ENCODE data around the gene IL34.
"Not testable (repeated sequence)": the region's sequence is repeated elsewhere in the genome, so short reads cannot be mapped to it uniquely, and the experiment has no call there.

Gene IL34

GRCh38 chr16:70605283-70605657, 41.1 kb upstream of the IL34 start:
- FAIRE-seq = no peak
- no peak for DNase-seq (ENCODE audit: insufficient read length, low spot score)
- TF ChIP-seq TAF1 (IDR thresholded peaks at IDR 0.05; ENCODE audit: low read depth, low read length) = no peak
- TF ChIP-seq POLR2A (IDR thresholded peaks at IDR 0.05; ENCODE audit: low read depth, low read length) = no peak
- no peak for TF ChIP-seq POU2F2 (IDR thresholded peaks at IDR 0.05; ENCODE audit: low read depth, low read length)
- TF ChIP-seq SPI1 (IDR thresholded peaks at IDR 0.05; ENCODE audit: low read depth, low read length) = no peak
- no peak for TF ChIP-seq POLR2AphosphoS5 (IDR thresholded peaks at IDR 0.05; ENCODE audit: low read depth, low read length)
- TF ChIP-seq PAX5 (IDR thresholded peaks at IDR 0.05; ENCODE audit: insufficient read depth, low read length, severe bottlenecking) = no peak

GRCh38 chr16:70608521-70608920, 37.8 kb upstream of the IL34 start:
- no peak for TF ChIP-seq POLR2A (IDR thresholded peaks at IDR 0.05; ENCODE audit: low read depth, low read length)
- no peak for TF ChIP-seq TAF1 (IDR thresholded peaks at IDR 0.05; ENCODE audit: low read depth, low read length)
- TF ChIP-seq SPI1 (IDR thresholded peaks at IDR 0.05; ENCODE audit: low read depth, low read length) = no peak
- no peak for TF ChIP-seq POU2F2 (IDR thresholded peaks at IDR 0.05; ENCODE audit: low read depth, low read length)
- no peak for TF ChIP-seq POLR2AphosphoS5 (IDR thresholded peaks at IDR 0.05; ENCODE audit: low read depth, low read length)
- TF ChIP-seq PAX5 (IDR thresholded peaks at IDR 0.05; ENCODE audit: insufficient read depth, low read length, severe bottlenecking) = no peak
- FAIRE-seq (no peak), DNase-seq (ENCODE audit: insufficient read length, low spot score) (no peak)

GRCh38 chr16:70610273-70611223, 35.8 kb upstream of the IL34 start:
- no peak for DNase-seq (ENCODE audit: insufficient read length, low spot score)
- TF ChIP-seq POU2F2 (IDR thresholded peaks at IDR 0.05; ENCODE audit: low read depth, low read length) = no peak
- TF ChIP-seq SPI1 (IDR thresholded peaks at IDR 0.05; ENCODE audit: low read depth, low read length) = no peak
- TF ChIP-seq POLR2AphosphoS5 (IDR thresholded peaks at IDR 0.05; ENCODE audit: low read depth, low read length) = no peak
- no peak for TF ChIP-seq POLR2A (IDR thresholded peaks at IDR 0.05; ENCODE audit: low read depth, low read length)
- no peak for TF ChIP-seq TAF1 (IDR thresholded peaks at IDR 0.05; ENCODE audit: low read depth, low read length)
- TF ChIP-seq PAX5 (IDR thresholded peaks at IDR 0.05; ENCODE audit: insufficient read depth, low read length, severe bottlenecking) = no peak
- no peak for FAIRE-seq

DNA sequence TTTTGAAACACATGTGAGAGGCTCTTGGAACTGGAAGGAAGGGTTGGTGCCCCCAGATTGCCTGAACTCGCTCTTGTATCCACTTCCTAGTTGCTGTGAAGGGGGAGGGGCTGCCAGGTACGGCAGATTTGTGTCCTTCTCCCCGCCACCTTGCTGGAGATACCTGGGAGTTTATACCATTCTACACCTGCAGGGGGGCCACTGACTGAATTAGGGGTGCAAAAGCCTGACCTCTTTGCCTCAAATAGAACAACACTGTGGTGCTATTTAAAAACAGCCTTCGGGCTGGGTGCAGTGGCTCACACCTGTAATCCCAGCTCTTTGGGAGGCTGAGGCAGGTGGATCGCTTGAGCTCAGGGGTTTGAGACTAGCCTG, 35.1 kb upstream of the IL34 start:
- DNase-seq (ENCODE audit: insufficient read length, low spot score) = no peak
- FAIRE-seq = no peak
- no peak for TF ChIP-seq SPI1 (IDR thresholded peaks at IDR 0.05; ENCODE audit: low read depth, low read length)

DNA sequence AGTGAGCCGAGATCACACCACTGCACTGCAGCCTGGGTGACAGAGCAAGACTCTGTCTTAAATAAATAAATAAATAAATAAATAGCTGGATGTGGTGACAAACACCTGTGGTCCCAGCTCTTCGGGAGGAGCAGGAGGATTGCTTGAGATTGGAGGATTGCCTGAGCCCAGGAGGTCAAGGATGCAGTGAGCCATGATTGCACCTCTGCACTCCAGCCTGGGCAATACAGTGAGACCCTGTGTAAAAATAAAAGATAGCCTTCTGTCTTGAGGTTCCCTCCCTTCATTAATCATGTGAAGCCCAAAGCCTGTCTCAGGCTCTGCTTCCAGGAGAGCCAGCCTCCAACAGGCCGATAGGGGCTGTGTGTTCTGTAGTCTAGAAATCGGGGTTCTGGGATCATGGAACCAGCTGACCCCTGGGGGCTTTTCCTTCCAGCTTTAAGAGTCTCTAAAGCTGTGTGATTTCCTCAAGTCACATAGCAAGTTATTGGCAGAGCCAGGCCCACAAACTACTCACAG, 34.5 kb upstream of the IL34 start:
- DNase-seq (ENCODE audit: insufficient read length, low spot score) (no peak), FAIRE-seq (no peak)
- TF ChIP-seq POLR2AphosphoS5 (IDR thresholded peaks at IDR 0.05; ENCODE audit: low read depth, low read length) (no peak), SPI1 (IDR thresholded peaks at IDR 0.05; ENCODE audit: low read depth, low read length) (no peak), TAF1 (IDR thresholded peaks at IDR 0.05; ENCODE audit: low read depth, low read length) (no peak), POU2F2 (IDR thresholded peaks at IDR 0.05; ENCODE audit: low read depth, low read length) (no peak)

DNA sequence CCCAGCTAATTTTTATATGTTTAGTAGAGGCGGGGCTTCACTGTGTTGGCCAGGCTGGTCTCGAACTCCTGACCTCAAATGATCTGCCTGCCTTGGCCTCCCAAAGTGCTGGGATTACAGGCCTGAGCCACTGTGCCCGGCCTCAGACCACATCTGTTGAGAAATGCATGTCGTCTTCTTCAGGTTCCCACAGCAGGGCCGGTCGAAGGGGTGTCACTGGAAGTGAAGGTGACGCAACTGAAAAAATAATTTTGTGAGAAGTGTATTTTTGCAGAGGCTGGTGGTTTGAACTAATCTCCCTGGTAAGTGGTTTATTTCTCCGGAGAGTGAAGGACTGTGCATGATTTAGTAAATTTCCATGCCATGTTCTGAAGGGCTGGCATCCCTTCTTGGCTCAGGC, 33.4 kb upstream of the IL34 start:
- FAIRE-seq (no peak), DNase-seq (ENCODE audit: insufficient read length, low spot score) (no peak)
- TF ChIP-seq POU2F2 (IDR thresholded peaks at IDR 0.05; ENCODE audit: low read depth, low read length) = no peak
- no peak for TF ChIP-seq TAF1 (IDR thresholded peaks at IDR 0.05; ENCODE audit: low read depth, low read length)
- no peak for TF ChIP-seq PAX5 (IDR thresholded peaks at IDR 0.05; ENCODE audit: insufficient read depth, low read length, severe bottlenecking)
- no peak for TF ChIP-seq POLR2A (IDR thresholded peaks at IDR 0.05; ENCODE audit: low read depth, low read length)
- no peak for TF ChIP-seq SPI1 (IDR thresholded peaks at IDR 0.05; ENCODE audit: low read depth, low read length)
- TF ChIP-seq POLR2AphosphoS5 (IDR thresholded peaks at IDR 0.05; ENCODE audit: low read depth, low read length) = no peak

GRCh38 chr16:70614208-70614951, 32.0 kb upstream of the IL34 start:
- DNase-seq (ENCODE audit: insufficient read length, low spot score) (no peak), FAIRE-seq (no peak)
- no peak for TF ChIP-seq PAX5 (IDR thresholded peaks at IDR 0.05; ENCODE audit: insufficient read depth, low read length, severe bottlenecking)
- TF ChIP-seq POLR2AphosphoS5 (IDR thresholded peaks at IDR 0.05; ENCODE audit: low read depth, low read length) = no peak
- no peak for TF ChIP-seq POLR2A (IDR thresholded peaks at IDR 0.05; ENCODE audit: low read depth, low read length)
- TF ChIP-seq POU2F2 (IDR thresholded peaks at IDR 0.05; ENCODE audit: low read depth, low read length) = no peak
- TF ChIP-seq TAF1 (IDR thresholded peaks at IDR 0.05; ENCODE audit: low read depth, low read length) = no peak
- TF ChIP-seq SPI1 (IDR thresholded peaks at IDR 0.05; ENCODE audit: low read depth, low read length) = no peak

- DNase-seq (ENCODE audit: insufficient read length, low spot score) (no peak), FAIRE-seq (no peak)
- TF ChIP-seq POU2F2 (IDR thresholded peaks at IDR 0.05; ENCODE audit: low read depth, low read length) (no peak), SPI1 (IDR thresholded peaks at IDR 0.05; ENCODE audit: low read depth, low read length) (no peak), PAX5 (IDR thresholded peaks at IDR 0.05; ENCODE audit: insufficient read depth, low read length, severe bottlenecking) (no peak), POLR2AphosphoS5 (IDR thresholded peaks at IDR 0.05; ENCODE audit: low read depth, low read length) (no peak), TAF1 (IDR thresholded peaks at IDR 0.05; ENCODE audit: low read depth, low read length) (no peak), POLR2A (IDR thresholded peaks at IDR 0.05; ENCODE audit: low read depth, low read length) (no peak)
Observed at GRCh38 chr16:70615945-70616344, 30.4 kb upstream of the IL34 start.

- not testable (repeated sequence) for FAIRE-seq
Observed at GRCh38 chr16:70621864-70622263, 24.5 kb upstream of the IL34 start.

GRCh38 chr16:70627696-70628095, 18.7 kb upstream of the IL34 start:
- TF ChIP-seq PAX5 (IDR thresholded peaks at IDR 0.05; ENCODE audit: insufficient read depth, low read length, severe bottlenecking) (no peak), POU2F2 (IDR thresholded peaks at IDR 0.05; ENCODE audit: low read depth, low read length) (no peak), TAF1 (IDR thresholded peaks at IDR 0.05; ENCODE audit: low read depth, low read length) (no peak), SPI1 (IDR thresholded peaks at IDR 0.05; ENCODE audit: low read depth, low read length) (no peak), POLR2A (IDR thresholded peaks at IDR 0.05; ENCODE audit: low read depth, low read length) (no peak), POLR2AphosphoS5 (IDR thresholded peaks at IDR 0.05; ENCODE audit: low read depth, low read length) (no peak)
- FAIRE-seq (no peak), DNase-seq (ENCODE audit: insufficient read length, low spot score) (no peak)

More at GRCh38 chr16:70621864-70622263, 24.5 kb upstream of the IL34 start:
- DNase-seq (ENCODE audit: insufficient read length, low spot score) = not testable (repeated sequence)

Data from GM12891 (cell line).